ENCODE results near the gene SLX4IP. TPM values are rescaled to one million over a fixed set of nuclear protein-coding genes. Genes with fewer than 3 reads are reported as not detected.

SLX4IP gene
- total RNA-seq, 1 experiment from 2014 or later, result 1.7 TPM

- Histone ChIP-seq H3K36me3 (peaks cover 9% of the 10 kb centered on the region), H3K9me3 (no peaks in the 10 kb centered on the region), H3K4me3 (no peak overlapping the region), H3K27me3 (no peaks in the 10 kb centered on the region)
- DNase-seq, result peak; percentile 26
These were observed 231.3 kb downstream of the SLX4IP start for GRCh38 chr20:10666221-10667076.

- Histone ChIP-seq H3K4me3 (no peak overlapping the region), H3K36me3 (peaks cover 4% of the 10 kb centered on the region), H3K27me3 (no peaks in the 10 kb centered on the region), H3K9me3 (no peaks in the 10 kb centered on the region)
- DNase-seq, result peak; percentile 90
These were observed 231.9 kb downstream of the SLX4IP start for GRCh38 chr20:10667077-10667401.

- H3K4me3 ChIP-seq, result no peak overlapping the region
- no peak for DNase-seq
- H3K36me3 ChIP-seq, result peaks cover 4% of the 10 kb centered on the region
- no peaks in the 10 kb centered on the region for H3K9me3 ChIP-seq
- no peaks in the 10 kb centered on the region for H3K27me3 ChIP-seq
These were observed 232.6 kb downstream of the SLX4IP start for GRCh38 chr20:10667560-10668167.

DNA sequence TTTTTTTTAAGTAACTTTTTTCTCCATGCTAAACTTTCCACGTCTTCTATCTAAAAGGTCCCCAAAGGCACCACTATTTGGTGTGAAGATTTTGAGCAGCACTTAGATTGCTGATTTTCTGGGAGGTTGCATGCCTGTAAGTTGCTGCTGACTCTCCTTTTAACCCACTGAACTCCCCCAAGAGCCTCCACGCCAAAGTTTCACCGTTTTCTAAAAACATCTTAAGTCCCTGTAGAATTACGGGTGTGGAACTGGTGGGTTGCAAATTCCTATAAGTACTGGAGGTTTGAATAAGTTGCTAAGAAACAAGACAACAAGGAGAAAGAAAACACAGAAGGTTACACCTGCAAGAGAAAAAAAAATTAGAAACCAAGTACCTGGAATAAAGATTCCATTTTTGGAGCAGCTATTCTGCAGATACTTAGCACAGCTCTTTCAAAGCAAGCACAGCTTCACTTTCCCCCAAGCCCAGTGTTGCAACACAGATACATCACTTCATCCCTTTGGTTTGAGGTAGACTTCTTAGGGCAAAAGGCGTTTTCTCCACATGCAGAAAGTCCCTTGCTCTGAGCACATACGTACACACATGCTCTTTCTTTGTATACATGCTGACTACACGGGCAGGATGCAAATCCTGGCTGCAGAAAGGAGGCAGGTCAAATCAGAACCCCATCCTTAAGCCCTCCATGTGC is 233.7 kb downstream of the SLX4IP start:
- Histone ChIP-seq H3K9me3 (no peaks in the 10 kb centered on the region), H3K36me3 (no peaks in the 10 kb centered on the region; the same call in none of the 2 replicates), H3K27me3 (no peaks in the 10 kb centered on the region), H3K4me3 (no peak overlapping the region)
- no peak for DNase-seq

GRCh38 chr20:10669843-10670446 is 234.8 kb downstream of the SLX4IP start:
- H3K4me3 ChIP-seq, result no peak overlapping the region
- H3K27me3 ChIP-seq, result no peaks in the 10 kb centered on the region
- no peaks in the 10 kb centered on the region; the same call in none of the 2 replicates for H3K36me3 ChIP-seq
- DNase-seq, result no peak
- no peaks in the 10 kb centered on the region for H3K9me3 ChIP-seq

DNA sequence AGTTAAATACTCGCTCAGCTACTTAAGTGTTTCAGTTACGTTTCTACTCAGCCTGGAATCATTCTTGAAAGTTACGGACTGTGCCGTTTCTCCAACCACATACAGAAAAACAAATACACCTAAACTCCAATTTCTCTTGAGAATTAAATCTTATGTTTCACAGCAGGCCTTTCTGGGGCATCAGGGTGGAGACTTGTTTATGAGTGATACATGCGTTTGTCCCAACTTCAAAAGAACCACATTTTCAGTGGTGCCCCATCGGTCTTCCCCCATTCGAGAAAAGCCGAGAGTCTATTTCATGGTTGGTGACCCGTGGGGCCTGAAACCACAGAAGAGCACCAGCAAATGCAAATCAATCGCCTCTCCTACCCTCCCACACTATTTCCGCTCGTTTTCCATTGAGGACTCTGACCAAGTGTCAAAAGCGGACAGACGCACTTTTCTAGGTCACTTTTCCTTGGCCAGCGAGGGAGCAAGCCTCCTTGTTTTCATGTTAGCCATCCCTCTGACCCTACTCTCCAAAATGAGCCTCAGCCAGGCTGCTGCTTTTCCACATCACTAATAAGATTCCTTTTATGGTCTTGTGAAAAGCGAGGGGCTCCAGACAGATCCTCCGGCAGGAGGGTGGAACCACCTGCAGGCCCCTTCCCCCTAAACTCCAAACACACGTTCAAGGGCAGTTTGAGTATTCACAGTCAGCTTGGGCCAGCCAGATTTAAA is 235.6 kb downstream of the SLX4IP start:
- H3K36me3 ChIP-seq, result no peaks in the 10 kb centered on the region; the same call in none of the 2 replicates
- no peaks in the 10 kb centered on the region for H3K27me3 ChIP-seq
- no peak for DNase-seq
- H3K4me3 ChIP-seq, result peak overlapping the region; percentile 59; the same call in 1 of the 2 replicates
- H3K9me3 ChIP-seq, result no peaks in the 10 kb centered on the region

DNA sequence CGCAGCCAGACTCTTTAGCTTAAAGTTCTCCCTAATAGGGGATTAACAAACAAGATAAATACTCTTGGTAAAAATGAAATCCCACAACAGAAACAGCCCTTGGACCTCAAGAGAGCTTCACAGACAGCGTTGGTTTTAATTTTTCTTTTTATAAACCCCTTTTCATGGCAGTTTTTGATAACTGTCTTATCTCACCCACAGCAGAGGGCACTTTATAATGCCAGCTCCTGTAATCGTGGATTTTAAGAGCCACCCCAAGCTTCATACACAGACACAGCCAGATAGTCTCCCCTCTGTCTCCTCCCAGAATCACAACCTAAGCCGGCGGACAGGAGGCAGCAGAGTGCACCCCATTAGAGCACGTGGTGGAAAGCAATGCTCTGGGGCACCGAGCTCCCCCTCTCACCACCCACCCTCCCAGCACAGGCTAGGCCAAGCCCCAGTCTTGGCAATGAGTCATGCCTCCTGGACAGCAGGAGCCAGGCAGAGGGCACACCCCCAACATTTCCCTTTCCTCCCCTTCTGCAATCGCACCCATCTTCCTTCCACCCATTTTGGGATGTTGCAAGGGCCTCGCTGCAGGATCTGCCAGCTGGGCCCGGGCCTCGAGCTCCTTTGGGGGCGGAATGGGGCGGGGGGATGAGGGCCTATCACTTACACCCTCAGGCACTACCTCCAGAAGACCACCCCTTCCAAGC is 236.3 kb downstream of the SLX4IP start:
- DNase-seq, result peak; percentile 92

GRCh38 chr20:10671919-10672623 is 237.0 kb downstream of the SLX4IP start:
- Histone ChIP-seq H3K36me3 (no peaks in the 10 kb centered on the region; the same call in none of the 2 replicates), H3K27me3 (no peaks in the 10 kb centered on the region), H3K9me3 (no peaks in the 10 kb centered on the region), H3K4me3 (peak overlapping the region; percentile 59)
- peak; percentile 69 for DNase-seq

More for the DNA sequence above, 236.3 kb downstream of the SLX4IP start:
- Histone ChIP-seq H3K36me3 (no peaks in the 10 kb centered on the region; the same call in none of the 2 replicates), H3K9me3 (no peaks in the 10 kb centered on the region), H3K4me3 (peak overlapping the region; percentile 59), H3K27me3 (no peaks in the 10 kb centered on the region)

DNA sequence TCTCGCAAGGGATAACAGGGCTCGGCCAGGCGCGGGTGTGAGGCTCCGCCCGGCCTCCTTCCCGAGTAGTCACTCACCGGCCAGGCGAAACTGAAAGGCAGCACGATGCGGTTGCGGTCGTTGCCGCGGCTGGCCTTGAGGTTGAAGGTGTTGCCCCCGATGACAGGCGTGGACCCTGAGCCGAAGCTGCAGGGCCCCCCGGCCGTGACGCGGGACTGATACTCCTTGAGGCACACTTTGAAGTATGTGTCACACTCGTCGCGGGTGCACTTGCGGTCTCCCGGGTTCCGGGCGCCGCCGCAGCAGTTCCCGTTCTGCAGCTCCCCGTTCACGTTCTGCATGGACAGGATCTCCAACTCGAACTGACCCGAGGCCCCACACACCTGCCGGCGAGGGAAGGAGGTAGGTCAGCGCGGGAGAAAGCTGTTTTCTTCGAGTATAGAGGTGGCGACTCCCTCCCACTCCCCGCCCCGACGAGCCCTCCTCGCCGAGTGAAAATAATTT is 237.6 kb downstream of the SLX4IP start:
- Histone ChIP-seq H3K36me3 (no peaks in the 10 kb centered on the region; the same call in none of the 2 replicates), H3K9me3 (no peaks in the 10 kb centered on the region), H3K27me3 (no peaks in the 10 kb centered on the region), H3K4me3 (peak overlapping the region; percentile 59)
- DNase-seq, result peak; percentile 69

DNA sequence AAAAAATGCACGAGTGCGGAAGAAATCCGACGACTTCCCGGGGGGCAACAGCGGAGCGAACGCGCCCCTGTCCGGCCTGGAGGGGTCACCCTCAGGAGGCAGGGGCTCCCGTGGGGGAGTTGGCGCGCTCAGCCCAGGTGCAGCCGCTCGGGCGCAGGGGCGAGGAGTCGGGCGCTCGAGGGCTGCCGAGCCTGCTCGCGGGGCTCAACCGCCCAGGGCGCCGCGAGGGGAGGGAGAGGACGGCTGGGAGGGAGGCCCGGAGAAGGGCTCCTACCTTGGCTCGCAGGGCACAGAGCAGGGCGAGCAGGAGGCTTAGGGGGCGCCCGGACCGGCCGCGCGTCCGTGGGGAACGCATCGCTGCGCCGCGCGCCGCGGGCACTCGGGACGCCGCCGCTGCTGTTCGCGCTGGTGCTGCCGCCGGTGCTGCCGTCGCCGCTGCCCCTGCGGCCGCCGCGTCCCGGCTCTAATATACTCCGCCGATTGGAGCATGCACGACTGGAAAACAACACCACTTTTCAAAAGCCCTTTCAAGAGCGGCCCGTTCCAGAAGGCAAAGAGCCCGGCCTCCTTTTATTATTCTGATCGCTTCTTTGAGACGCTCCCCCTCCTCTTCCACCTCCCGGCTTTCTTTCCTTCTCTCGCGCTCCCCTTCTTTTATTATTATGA is 238.2 kb downstream of the SLX4IP start:
- Histone ChIP-seq H3K36me3 (no peaks in the 10 kb centered on the region; the same call in none of the 2 replicates), H3K9me3 (no peaks in the 10 kb centered on the region), H3K4me3 (peak overlapping the region; percentile 59), H3K27me3 (no peaks in the 10 kb centered on the region)
- DNase-seq, result peak; percentile 39

DNA sequence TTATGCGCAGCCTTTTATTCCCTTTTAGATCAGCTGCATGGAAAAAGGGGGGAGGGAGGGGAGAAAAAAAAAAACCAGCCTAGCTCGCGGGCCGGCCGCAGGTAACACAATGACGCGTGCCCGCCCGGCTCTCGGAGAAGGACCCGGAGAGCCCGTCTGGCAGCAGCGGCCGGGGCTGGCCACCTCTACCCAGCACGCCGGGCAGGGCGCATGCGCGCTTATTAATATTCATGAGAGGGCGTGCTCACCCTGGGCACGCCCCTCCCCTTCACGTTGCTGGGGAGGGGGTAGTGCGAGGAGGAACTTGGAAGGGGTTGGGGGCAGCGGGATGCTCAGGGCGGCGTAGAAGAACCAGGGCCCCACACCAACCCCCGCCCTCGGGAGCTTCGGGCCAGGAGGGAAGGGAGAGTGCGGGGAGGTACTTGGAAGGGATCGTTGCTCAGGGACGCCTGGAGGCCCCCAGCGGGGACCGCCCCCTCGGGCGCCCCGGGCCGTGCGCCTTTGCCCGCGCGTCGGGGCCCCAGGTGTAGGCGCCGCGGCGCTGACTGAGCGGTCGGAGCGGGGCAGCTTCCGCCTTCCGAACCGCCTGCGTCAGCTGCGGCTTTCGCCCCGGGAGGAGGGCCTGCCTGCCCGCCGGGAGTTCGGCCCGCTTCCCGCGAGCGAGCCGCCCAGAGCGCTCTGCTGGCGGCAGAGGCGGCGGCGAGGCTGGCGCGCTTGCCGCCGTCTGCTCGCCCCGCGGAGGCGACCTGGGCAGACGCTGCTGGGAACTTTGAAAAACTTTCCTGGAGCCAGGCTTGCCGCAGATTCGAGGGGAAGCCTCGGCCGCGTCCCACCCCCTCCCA is 239.0 kb downstream of the SLX4IP start, which contains the start of gene JAG1:
TSS of gene JAG1 (minus strand) at position 158 of the 842 bp plus-strand sequence. CDS start 469 bp downstream, outside the sequence.
- peak within 1 kb of the TSS; percentile 59 for H3K4me3 ChIP-seq
- no peaks in the 10 kb centered on the region for H3K27me3 ChIP-seq
- peak; percentile 90 for DNase-seq
- no peaks in the 10 kb centered on the region for H3K9me3 ChIP-seq
- H3K36me3 ChIP-seq, result no peaks in the 10 kb centered on the region; the same call in none of the 2 replicates

- Histone ChIP-seq H3K9me3 (no peaks in the 10 kb centered on the region), H3K4me3 (peak overlapping the region; percentile 59), H3K36me3 (no peaks in the 10 kb centered on the region; the same call in none of the 2 replicates), H3K27me3 (no peaks in the 10 kb centered on the region)
- DNase-seq, result peak; percentile 72
These were observed 239.8 kb downstream of the SLX4IP start for GRCh38 chr20:10674684-10675449.

DNA sequence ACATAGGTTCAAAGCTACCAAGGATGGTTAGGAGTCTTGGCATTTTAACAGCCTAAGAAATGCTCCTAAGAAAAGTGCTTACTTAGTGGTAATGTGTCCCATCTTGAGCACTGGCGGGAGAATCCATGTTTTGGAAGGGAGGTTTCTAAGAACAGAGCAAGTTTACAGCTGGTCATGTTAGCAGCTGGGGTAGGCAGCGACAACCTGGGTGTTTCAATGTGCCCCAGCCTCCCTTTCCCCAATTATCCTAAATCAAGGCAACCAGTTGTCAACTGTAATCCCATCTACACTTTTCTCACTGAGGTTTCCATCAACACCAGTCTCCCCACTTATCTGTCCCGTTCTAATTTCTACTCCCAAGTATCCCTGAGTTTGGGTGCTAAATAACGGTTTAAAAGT is 240.3 kb downstream of the SLX4IP start:
- no peak overlapping the region for H3K4me3 ChIP-seq
- DNase-seq, result no peak
- no peaks in the 10 kb centered on the region for H3K27me3 ChIP-seq
- H3K36me3 ChIP-seq, result no peaks in the 10 kb centered on the region; the same call in 1 of the 2 replicates
- no peaks in the 10 kb centered on the region for H3K9me3 ChIP-seq

Data from MG63 (cell line).